WERI-Rb-1 (cell line): ENCODE measurements around the gene SLC30A3.
A peak's percentile ranks its signal among the peaks of the same experiment; 100 is the strongest.
"Not testable (repeated sequence)": the region's sequence is repeated elsewhere in the genome, so short reads cannot be mapped to it uniquely, and the experiment has no call there.

ENCODE experiments used
- DNase-seq: peaks from one replicate; pipeline ENCODE4 v3.0.0-alpha.2; 2020
- H3K27ac ChIP-seq: fragments of 250-450 bp; sonication (Bioruptor Pico); 2 replicates; pipeline ENCODE4 v1.5.1; 2020; ENCODE audit warnings: mild to moderate bottlenecking, moderate library complexity
- H3K27me3 ChIP-seq: fragments of 250-450 bp; sonication (Bioruptor Pico); 2 replicates; pipeline ENCODE4 v1.5.1; 2021; ENCODE audit warnings: mild to moderate bottlenecking, low read depth, moderate library complexity; ENCODE audit not compliant: insufficient read depth, severe bottlenecking
- H3K36me3 ChIP-seq: fragments of 250-450 bp; sonication (Bioruptor Pico); 2 replicates; pipeline ENCODE4 v1.5.1; 2020; ENCODE audit warnings: mild to moderate bottlenecking, moderate library complexity
- H3K4me3 ChIP-seq: 2 replicates; pipeline ENCODE4 v1.5.1; 2011; ENCODE audit warnings: low read depth, mild to moderate bottlenecking, control low read depth, low read length
- H3K9me3 ChIP-seq: fragments of 250-450 bp; sonication (Bioruptor Pico); 2 replicates; pipeline ENCODE4 v1.5.1; 2021; ENCODE audit warnings: mild to moderate bottlenecking, moderate library complexity; ENCODE audit not compliant: severe bottlenecking
- TF ChIP-seq, protein P1 (sequence below): IDR thresholded peaks from 2 replicates; pipeline ENCODE4 v1.5.1; 2011; ENCODE audit warnings: low read depth, mild to moderate bottlenecking, control low read depth, inconsistent platforms, low read length

Gene SLC30A3

DNA sequence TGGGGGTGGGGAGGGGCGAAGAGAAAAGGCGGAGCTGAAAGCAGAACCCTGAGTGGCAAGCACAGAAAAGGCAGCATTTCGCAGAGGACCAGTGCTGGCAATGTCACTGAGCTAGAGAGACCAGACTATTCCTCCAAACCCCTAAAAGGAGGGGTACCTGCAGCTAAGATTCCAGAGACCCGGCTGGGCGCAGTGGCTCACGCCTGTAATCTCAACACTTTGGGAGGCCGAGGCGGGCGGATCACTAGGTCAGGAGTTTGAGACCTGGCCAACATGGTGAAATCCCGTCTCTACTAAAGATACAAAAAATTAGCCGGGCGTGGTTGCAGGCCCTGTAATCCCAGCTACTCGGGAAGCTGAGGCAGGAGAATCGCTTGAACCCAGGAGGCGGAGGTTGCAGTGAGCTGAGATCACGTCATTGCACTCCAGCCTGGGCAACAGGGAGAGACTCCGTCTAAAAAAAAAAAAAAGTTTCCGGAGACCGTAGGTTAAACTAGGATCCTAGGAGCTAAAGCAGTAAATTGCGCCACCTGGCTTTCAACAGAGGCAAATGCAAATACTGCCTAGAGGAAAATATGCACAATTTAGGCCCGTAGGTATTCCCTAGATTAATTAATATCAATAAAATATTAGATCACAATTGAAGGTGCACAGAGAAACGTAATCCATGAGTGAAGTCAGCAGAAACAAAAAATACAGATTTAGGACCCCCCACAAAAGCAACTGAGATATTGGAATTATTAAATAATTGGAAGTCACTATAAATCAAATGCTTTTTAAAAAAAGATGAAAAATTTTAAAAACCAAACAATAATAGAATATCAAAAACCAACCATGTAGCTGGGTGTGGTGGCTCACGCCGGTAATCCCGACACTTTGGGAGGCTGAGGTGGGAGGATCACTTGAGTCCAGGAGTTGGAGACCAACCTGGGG, 40.5 kb upstream of the SLC30A3 start:
- Histone ChIP-seq H3K36me3 (no peaks in the 10 kb centered on the region), H3K4me3 (peak overlapping the region; percentile 44), H3K27me3 (peaks cover 22% of the 10 kb centered on the region), H3K9me3 (no peaks in the 10 kb centered on the region), H3K27ac (no peak overlapping the region)
- TF ChIP-seq, protein P1, sequence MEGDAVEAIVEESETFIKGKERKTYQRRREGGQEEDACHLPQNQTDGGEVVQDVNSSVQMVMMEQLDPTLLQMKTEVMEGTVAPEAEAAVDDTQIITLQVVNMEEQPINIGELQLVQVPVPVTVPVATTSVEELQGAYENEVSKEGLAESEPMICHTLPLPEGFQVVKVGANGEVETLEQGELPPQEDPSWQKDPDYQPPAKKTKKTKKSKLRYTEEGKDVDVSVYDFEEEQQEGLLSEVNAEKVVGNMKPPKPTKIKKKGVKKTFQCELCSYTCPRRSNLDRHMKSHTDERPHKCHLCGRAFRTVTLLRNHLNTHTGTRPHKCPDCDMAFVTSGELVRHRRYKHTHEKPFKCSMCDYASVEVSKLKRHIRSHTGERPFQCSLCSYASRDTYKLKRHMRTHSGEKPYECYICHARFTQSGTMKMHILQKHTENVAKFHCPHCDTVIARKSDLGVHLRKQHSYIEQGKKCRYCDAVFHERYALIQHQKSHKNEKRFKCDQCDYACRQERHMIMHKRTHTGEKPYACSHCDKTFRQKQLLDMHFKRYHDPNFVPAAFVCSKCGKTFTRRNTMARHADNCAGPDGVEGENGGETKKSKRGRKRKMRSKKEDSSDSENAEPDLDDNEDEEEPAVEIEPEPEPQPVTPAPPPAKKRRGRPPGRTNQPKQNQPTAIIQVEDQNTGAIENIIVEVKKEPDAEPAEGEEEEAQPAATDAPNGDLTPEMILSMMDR = peak; percentile 71
- DNase-seq = peak; percentile 69

DNA sequence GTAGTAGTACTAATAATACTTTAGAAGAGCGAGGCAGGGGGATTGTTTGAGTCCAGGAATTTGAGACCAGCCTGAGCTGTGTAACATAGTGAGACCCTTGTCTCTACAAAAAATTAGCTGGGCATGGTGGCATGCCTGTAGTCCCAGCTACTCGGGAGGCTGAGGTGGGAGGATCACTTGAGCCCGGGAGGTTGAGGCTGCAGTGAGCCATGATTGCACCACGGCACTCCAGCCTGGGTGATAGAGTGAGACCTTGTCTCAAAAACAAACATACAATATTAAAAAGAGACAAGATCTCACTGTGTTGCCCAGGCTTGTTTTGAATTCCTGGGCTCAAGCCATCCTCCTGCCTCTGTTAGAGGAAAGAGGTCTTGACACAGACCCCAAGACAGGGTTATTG, 37.8 kb upstream of the SLC30A3 start:
- not testable (repeated sequence) for H3K4me3 ChIP-seq, H3K27ac ChIP-seq, H3K36me3 ChIP-seq, H3K9me3 ChIP-seq, H3K27me3 ChIP-seq, DNase-seq

DNA sequence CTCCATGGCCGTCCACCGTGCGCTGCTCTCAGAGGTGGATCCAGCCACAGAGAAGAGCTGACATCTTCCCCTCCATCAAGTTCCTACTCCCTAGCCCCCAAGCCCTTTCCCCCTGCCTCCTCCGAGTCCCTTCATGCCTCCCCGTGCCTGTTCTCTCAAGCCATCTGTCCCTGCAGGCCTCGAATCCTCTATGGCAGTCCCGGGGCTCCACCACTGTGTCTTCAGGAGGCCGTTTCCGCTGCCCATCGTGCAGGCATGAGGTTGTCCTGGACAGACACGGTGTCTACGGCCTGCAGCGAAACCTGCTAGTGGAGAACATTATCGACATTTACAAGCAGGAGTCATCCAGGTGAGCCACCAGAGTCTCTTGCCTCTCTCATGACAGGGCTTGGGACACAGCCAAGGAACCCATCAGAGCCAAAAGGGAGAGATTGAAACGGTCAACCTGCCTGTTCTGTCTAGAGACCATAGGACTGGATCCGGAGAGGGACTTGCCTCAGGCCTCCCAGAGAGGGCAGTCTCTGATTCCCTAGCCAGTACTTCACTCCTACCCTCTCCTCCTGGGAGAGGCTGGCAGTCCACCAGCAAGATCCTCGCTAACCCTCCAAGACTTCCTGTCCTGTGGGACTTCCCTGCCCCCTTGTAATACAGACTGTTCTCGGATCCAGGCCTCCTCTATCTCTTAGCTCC, 35.7 kb upstream of the SLC30A3 start:
- Histone ChIP-seq H3K27ac (no peak overlapping the region), H3K36me3 (no peaks in the 10 kb centered on the region), H3K9me3 (no peaks in the 10 kb centered on the region), H3K4me3 (no peak overlapping the region), H3K27me3 (no peaks in the 10 kb centered on the region)
- TF ChIP-seq, protein P1 = no peak
- no peak for DNase-seq

DNA sequence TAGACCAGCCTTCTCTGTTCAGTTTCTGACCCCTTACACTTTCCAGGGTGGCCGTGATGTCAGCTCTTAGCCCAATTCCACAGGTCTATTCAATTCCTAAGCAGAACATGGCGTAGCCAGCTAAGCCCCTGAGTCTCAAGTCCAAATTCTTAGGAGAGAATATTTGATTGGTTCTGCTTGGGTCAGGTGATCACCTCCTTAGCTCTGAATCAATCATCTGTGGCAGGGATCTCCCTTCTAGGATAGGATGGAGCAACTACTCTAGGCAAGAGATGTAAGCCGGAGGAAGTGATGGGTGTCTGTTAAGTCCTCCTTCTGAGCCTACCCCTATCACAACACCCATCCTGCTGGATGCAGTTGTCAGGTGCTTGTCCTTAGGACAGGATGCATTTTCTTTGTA, 34.3 kb upstream of the SLC30A3 start:
- no peak overlapping the region for H3K27ac ChIP-seq
- H3K36me3 ChIP-seq = no peaks in the 10 kb centered on the region
- TF ChIP-seq, protein P1 = no peak
- H3K4me3 ChIP-seq = no peak overlapping the region
- H3K9me3 ChIP-seq = no peaks in the 10 kb centered on the region
- H3K27me3 ChIP-seq = no peaks in the 10 kb centered on the region
- no peak for DNase-seq

DNA sequence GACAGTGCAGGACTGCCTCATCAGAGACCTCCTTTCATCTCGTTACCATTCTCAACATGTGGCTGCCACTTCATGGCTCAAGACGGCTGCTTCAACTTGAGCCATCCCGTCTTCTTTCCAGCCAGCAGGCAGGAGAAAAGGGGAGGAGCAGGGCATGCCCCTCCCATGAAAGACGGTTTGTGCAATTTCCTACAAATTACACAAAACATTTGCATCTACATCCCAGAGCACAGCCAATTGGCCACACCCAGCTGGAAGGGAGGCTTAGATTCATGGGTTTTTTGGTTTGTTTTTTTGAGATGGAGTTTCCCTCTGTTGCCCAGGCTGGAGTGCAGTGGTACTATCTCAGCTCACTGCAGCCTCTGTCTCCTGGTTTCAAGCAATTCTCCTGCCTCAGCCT, 33.6 kb upstream of the SLC30A3 start:
- DNase-seq = no peak
- TF ChIP-seq, protein P1 = no peak
- H3K9me3 ChIP-seq = no peaks in the 10 kb centered on the region

DNA sequence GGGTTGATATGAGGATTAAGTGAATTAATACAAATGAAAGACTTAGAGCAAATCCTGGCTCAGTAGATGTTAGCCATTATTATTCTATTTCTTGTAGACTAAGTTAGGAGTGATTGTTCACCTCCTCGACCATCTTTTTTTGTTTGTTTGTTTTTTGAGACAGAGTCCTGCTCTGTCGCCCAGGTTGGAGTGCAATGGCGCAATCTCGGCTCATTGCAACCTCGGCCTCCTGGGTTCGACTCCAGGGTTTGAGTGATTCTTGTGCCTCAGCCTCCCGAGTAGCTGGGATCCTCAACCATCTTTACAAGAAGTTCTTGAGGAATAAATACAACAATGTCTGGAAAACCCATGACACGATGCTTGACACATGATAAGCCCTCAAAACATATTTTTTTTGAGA, 32.1 kb upstream of the SLC30A3 start:
- no peak overlapping the region for H3K4me3 ChIP-seq
- no peaks in the 10 kb centered on the region for H3K36me3 ChIP-seq
- no peak for DNase-seq
- H3K27me3 ChIP-seq = no peaks in the 10 kb centered on the region
- H3K27ac ChIP-seq = no peak overlapping the region
- TF ChIP-seq, protein P1 = no peak
- no peaks in the 10 kb centered on the region for H3K9me3 ChIP-seq

More for the DNA sequence above, 33.6 kb upstream of the SLC30A3 start:
- H3K4me3 ChIP-seq = no peak overlapping the region
- no peaks in the 10 kb centered on the region for H3K27me3 ChIP-seq
- H3K27ac ChIP-seq = no peak overlapping the region
- H3K36me3 ChIP-seq = no peaks in the 10 kb centered on the region
